SK-N-SH treated with all-trans-retinoic acid at 6 μM for 48 hours (cell line): ENCODE results near the gene PACSIN2.

Experiments
- ATAC-seq: fragments of 200-7000 bp; cut with Tn5 transposase; 3 replicates; pipeline ENCODE4 v1.9.1; 2020; ENCODE audit warnings: mild to moderate bottlenecking, moderate library complexity
- ARNTL ChIP-seq: fragments of 450-650 bp; formaldehyde crosslinking; IDR thresholded peaks from 2 replicates; pipeline ENCODE4 v1.5.0; 2020; ENCODE audit warnings: low read depth, mild to moderate bottlenecking, moderate library complexity, borderline replicate concordance
- BACH2 ChIP-seq: fragments of 250-450 bp; sonication (Bioruptor Pico); IDR thresholded peaks from 2 replicates; pipeline ENCODE4 v1.9.0; 2021; ENCODE audit warnings: mild to moderate bottlenecking, borderline replicate concordance
- CSDC2 ChIP-seq: fragments of 250-450 bp; sonication (Bioruptor Pico); IDR thresholded peaks from 2 replicates; pipeline ENCODE4 v1.5.0; 2020; ENCODE audit warnings: mild to moderate bottlenecking, moderate library complexity
- CSRNP3 ChIP-seq: fragments of 250-450 bp; sonication (Bioruptor Pico); IDR thresholded peaks from 2 replicates; pipeline ENCODE4 v1.5.1; 2021; ENCODE audit warnings: mild to moderate bottlenecking, moderate library complexity
- ESRRG ChIP-seq: fragments of 250-450 bp; sonication (Bioruptor Pico); IDR thresholded peaks from 2 replicates; pipeline ENCODE4 v1.6.1; 2021; ENCODE audit warnings: mild to moderate bottlenecking
- GLIS3 ChIP-seq: fragments of 250-450 bp; sonication (Bioruptor Pico); IDR thresholded peaks from 2 replicates; pipeline ENCODE4 v1.5.0; 2020; ENCODE audit warnings: mild to moderate bottlenecking, moderate library complexity
- ISL1 ChIP-seq: fragments of 250-450 bp; sonication (Bioruptor Pico); IDR thresholded peaks from 2 replicates; pipeline ENCODE4 v2.1.2; 2022; ENCODE audit warnings: mild to moderate bottlenecking, moderate library complexity
- OSR1 ChIP-seq: fragments of 250-450 bp; sonication (Bioruptor Pico); IDR thresholded peaks from 2 replicates; pipeline ENCODE4 v1.8.0; 2022; ENCODE audit warnings: moderate library complexity, mild to moderate bottlenecking, inconsistent platforms
- PPARA ChIP-seq: fragments of 250-450 bp; sonication (Bioruptor Pico); IDR thresholded peaks from 2 replicates; pipeline ENCODE4 v1.5.0; 2020; ENCODE audit warnings: mild to moderate bottlenecking, borderline replicate concordance
- RARB ChIP-seq: fragments of 250-450 bp; sonication (Bioruptor Pico); IDR thresholded peaks from 2 replicates; pipeline ENCODE4 v1.8.0; 2021; ENCODE audit warnings: mild to moderate bottlenecking, moderate library complexity
- TCF4 ChIP-seq: fragments of 250-450 bp; sonication (Bioruptor Pico); IDR thresholded peaks from 2 replicates; pipeline ENCODE4 v1.8.0; 2021; ENCODE audit warnings: mild to moderate bottlenecking, moderate library complexity, borderline replicate concordance
- TOX ChIP-seq: fragments of 250-450 bp; sonication (Bioruptor Pico); IDR thresholded peaks from 2 replicates; pipeline ENCODE4 v1.8.0; 2021; ENCODE audit warnings: mild to moderate bottlenecking, moderate library complexity, borderline replicate concordance
- ZC3H10 ChIP-seq: fragments of 250-450 bp; sonication (Bioruptor Pico); IDR thresholded peaks from 2 replicates; pipeline ENCODE4 v1.5.1; 2021; ENCODE audit warnings: mild to moderate bottlenecking, moderate library complexity
- ZFP3 ChIP-seq: fragments of 250-450 bp; sonication (Bioruptor Pico); IDR thresholded peaks from 2 replicates; pipeline ENCODE4 v1.5.0; 2020; ENCODE audit warnings: mild to moderate bottlenecking, moderate library complexity
- ZFP30 ChIP-seq: fragments of 450-650 bp; formaldehyde crosslinking; IDR thresholded peaks from 2 replicates; pipeline ENCODE4 v1.5.0; 2022; ENCODE audit warnings: mild to moderate bottlenecking, moderate library complexity
- ZNF565 ChIP-seq: fragments of 450-650 bp; formaldehyde crosslinking; conservative IDR thresholded peaks from 2 replicates; pipeline ENCODE4 v1.5.0; 2020; ENCODE audit warnings: low read depth, mild to moderate bottlenecking, moderate library complexity
- ZNF70 ChIP-seq: fragments of 450-650 bp; formaldehyde crosslinking; IDR thresholded peaks from 2 replicates; pipeline ENCODE4 v1.5.0; 2020; ENCODE audit warnings: mild to moderate bottlenecking, moderate library complexity
- TF ChIP-seq, protein P1 (sequence below): fragments of 250-450 bp; sonication (Bioruptor Pico); IDR thresholded peaks from 2 replicates; pipeline ENCODE4 v1.5.0; 2020; ENCODE audit warnings: mild to moderate bottlenecking, moderate library complexity
- TF ChIP-seq, protein P2 (sequence below): fragments of 250-450 bp; sonication (Bioruptor Pico); IDR thresholded peaks from 2 replicates; pipeline ENCODE4 v1.8.0; 2021; ENCODE audit warnings: low read depth, mild to moderate bottlenecking, moderate library complexity, borderline replicate concordance
- TF ChIP-seq, protein P3 (sequence below): fragments of 250-450 bp; sonication (Bioruptor Pico); IDR thresholded peaks from 2 replicates; pipeline ENCODE4 v1.5.1; 2020; ENCODE audit warnings: low read depth, mild to moderate bottlenecking, moderate library complexity

Gene PACSIN2

DNA sequence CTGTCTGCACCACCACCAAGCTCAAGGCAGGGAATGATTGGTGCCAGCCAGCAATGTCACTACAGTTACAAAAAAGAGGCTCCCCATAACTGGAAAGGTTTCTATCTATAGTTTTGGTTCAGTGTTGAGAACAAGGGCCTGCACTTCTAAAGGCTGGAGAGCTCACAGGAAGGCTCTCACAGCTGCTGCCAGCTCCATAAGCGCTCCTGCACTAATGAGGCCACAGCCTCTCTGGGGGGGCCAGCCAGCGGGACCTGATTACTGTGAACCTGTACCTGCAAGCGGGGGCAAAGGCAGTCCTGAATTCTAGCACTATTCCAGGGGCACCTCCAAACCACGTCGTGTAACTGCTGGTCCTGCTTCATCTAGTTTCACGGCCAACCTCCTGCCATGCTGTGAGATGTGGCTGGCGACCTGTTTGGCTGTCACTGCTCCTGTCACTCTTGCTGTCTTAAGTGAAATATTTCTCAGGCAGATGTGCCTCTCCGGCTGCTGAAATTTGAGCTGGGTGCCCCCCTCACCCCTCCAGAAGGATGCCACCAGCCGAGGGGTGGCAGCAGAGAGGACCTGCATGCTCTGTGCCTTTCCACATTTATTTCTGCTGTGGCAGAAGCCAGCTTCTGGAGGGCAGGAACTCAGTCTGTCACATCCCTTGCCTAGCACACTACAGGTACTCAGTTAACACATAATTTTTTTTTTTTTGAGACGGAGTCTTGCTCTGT, 104.6 kb downstream of the PACSIN2 start:
- TF ChIP-seq ISL1 (CRISPR knock-in tag): no peak
- no peak for TF ChIP-seq ZC3H10 (CRISPR knock-in tag)
- no peak for TF ChIP-seq ZNF565 (CRISPR knock-in tag)
- TF ChIP-seq, protein P1, sequence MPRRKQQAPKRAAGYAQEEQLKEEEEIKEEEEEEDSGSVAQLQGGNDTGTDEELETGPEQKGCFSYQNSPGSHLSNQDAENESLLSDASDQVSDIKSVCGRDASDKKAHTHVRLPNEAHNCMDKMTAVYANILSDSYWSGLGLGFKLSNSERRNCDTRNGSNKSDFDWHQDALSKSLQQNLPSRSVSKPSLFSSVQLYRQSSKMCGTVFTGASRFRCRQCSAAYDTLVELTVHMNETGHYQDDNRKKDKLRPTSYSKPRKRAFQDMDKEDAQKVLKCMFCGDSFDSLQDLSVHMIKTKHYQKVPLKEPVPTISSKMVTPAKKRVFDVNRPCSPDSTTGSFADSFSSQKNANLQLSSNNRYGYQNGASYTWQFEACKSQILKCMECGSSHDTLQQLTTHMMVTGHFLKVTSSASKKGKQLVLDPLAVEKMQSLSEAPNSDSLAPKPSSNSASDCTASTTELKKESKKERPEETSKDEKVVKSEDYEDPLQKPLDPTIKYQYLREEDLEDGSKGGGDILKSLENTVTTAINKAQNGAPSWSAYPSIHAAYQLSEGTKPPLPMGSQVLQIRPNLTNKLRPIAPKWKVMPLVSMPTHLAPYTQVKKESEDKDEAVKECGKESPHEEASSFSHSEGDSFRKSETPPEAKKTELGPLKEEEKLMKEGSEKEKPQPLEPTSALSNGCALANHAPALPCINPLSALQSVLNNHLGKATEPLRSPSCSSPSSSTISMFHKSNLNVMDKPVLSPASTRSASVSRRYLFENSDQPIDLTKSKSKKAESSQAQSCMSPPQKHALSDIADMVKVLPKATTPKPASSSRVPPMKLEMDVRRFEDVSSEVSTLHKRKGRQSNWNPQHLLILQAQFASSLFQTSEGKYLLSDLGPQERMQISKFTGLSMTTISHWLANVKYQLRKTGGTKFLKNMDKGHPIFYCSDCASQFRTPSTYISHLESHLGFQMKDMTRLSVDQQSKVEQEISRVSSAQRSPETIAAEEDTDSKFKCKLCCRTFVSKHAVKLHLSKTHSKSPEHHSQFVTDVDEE: no peak
- TF ChIP-seq, protein P2, sequence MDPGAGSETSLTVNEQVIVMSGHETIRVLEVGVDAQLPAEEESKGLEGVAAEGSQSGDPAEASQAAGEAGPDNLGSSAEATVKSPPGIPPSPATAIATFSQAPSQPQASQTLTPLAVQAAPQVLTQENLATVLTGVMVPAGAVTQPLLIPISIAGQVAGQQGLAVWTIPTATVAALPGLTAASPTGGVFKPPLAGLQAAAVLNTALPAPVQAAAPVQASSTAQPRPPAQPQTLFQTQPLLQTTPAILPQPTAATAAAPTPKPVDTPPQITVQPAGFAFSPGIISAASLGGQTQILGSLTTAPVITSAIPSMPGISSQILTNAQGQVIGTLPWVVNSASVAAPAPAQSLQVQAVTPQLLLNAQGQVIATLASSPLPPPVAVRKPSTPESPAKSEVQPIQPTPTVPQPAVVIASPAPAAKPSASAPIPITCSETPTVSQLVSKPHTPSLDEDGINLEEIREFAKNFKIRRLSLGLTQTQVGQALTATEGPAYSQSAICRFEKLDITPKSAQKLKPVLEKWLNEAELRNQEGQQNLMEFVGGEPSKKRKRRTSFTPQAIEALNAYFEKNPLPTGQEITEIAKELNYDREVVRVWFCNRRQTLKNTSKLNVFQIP (CRISPR knock-in tag): no peak
- TF ChIP-seq ZFP30 (CRISPR knock-in tag): no peak
- TF ChIP-seq BACH2 (CRISPR knock-in tag): no peak
- TF ChIP-seq TCF4 (CRISPR knock-in tag): no peak
- TF ChIP-seq CSDC2: no peak
- TF ChIP-seq TOX: no peak
- TF ChIP-seq PPARA (CRISPR knock-in tag): no peak
- TF ChIP-seq ESRRG: no peak
- no peak for TF ChIP-seq RARB
- no peak for TF ChIP-seq ARNTL (CRISPR knock-in tag)
- no peak for TF ChIP-seq GLIS3 (CRISPR knock-in tag)
- TF ChIP-seq OSR1: no peak
- TF ChIP-seq CSRNP3 (CRISPR knock-in tag): no peak
- TF ChIP-seq, all 23 proteins: peak for 0
- no peak for ATAC-seq

DNA sequence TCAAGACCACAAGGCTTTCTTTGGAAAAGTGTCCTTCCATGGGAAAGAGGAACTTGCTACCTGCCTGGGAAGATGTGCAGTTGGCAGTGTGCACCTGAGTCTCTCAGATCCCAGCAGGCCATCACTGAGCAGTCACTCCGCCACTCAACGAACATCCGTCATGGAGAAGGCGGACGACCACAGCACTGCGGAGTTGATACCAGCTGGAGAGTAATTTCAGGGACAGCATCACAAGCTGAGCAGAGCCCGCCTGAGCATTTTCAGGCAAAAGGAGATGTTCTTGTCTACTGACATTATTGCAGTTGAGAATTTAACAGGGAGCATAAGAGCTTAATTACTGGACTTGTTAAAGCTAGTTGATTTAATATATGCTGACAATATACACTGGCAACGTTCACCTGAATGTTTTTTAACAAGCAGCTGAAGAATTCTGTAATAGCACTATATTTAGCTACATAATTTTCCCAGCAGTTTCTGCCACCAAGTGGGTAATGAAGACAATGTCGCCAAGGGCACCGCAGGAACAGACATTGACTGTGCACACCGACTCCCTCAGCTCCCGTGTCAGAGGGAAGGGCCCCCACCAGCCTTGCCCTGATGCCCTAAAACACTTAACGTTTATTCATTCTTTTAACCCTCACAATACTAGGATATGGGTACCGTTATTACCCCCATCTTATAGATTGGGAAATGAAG, 105.4 kb downstream of the PACSIN2 start:
- TF ChIP-seq ESRRG (no peak), ZFP3 (CRISPR knock-in tag) (no peak), ZFP30 (CRISPR knock-in tag) (no peak), OSR1 (no peak), CSDC2 (no peak), PPARA (CRISPR knock-in tag) (no peak), ZC3H10 (CRISPR knock-in tag) (no peak), TOX (no peak)
- ATAC-seq: no peak

- no peak for ATAC-seq
- TF ChIP-seq, protein P1: no peak
- TF ChIP-seq TCF4 (CRISPR knock-in tag): no peak
- TF ChIP-seq CSDC2: no peak
- TF ChIP-seq, protein P2 (CRISPR knock-in tag): no peak
- no peak for TF ChIP-seq CSRNP3 (CRISPR knock-in tag)
- no peak for TF ChIP-seq ZNF70
- TF ChIP-seq PPARA (CRISPR knock-in tag): no peak
- no peak for TF ChIP-seq RARB
- no peak for TF ChIP-seq ZFP30 (CRISPR knock-in tag)
- no peak for TF ChIP-seq ISL1 (CRISPR knock-in tag)
- TF ChIP-seq OSR1: no peak
- TF ChIP-seq, protein P3, sequence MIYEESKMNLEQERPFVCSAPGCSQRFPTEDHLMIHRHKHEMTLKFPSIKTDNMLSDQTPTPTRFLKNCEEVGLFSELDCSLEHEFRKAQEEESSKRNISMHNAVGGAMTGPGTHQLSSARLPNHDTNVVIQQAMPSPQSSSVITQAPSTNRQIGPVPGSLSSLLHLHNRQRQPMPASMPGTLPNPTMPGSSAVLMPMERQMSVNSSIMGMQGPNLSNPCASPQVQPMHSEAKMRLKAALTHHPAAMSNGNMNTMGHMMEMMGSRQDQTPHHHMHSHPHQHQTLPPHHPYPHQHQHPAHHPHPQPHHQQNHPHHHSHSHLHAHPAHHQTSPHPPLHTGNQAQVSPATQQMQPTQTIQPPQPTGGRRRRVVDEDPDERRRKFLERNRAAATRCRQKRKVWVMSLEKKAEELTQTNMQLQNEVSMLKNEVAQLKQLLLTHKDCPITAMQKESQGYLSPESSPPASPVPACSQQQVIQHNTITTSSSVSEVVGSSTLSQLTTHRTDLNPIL (CRISPR knock-in tag): no peak
- TF ChIP-seq ZC3H10 (CRISPR knock-in tag): no peak
- no peak for TF ChIP-seq ARNTL (CRISPR knock-in tag)
These were observed 106.6 kb downstream of the PACSIN2 start for GRCh38 chr22:42908374-42908746.
